ENCODE measurements around the gene ID2.
A peak's percentile ranks its signal among the peaks of the same experiment; 100 is the strongest.

ID2 gene

DNA sequence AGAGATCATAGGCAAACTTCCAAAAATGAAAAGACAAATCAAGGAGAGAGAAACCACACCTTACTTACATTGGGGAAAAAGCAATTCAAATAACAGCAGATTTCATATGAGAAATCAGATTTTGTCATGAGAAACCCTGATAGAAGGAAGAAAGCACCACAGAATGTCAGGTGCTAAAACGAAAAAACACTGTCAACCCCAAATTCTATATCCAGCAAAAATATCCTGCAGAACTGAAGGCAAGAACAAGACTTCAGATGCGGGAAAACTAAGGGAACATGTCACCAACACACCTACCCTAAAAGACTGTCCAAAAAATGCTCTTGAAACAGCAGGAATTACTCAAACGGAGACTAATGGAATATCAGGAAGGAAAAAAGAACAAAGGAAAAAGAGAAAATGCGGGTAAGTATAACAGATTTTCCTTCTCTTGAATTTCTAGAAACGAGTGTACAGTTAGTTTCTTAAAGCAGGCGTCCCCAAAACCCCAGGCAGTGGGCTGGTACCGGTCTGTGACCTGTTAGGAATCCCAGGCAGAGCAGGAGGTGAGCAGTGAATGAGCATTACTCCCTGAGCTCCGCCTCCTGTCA, 7.3 kb upstream of the ID2 start:
- H3K27ac ChIP-seq (ENCODE audit: extremely low read depth, low read depth, low read length) = no peak overlapping the region
- H3K36me3 ChIP-seq (ENCODE audit: control insufficient read depth in 2 of 2, insufficient read depth in 1 of 2, low read length in 2 of 2) = no peaks in the 10 kb centered on the region
- POLR2A ChIA-PET = no interaction called here
- H3K4me3 ChIP-seq (ENCODE audit: low read depth, low read length) = no peak overlapping the region
- H3K9me3 ChIP-seq (ENCODE audit: control insufficient read depth, insufficient read depth, low read depth, low read length) = no peaks in the 10 kb centered on the region
- H3K4me1 ChIP-seq (ENCODE audit: control insufficient read depth, insufficient read depth, low read length) = peaks cover 2% of the 10 kb centered on the region
- TF ChIP-seq RBAK (tag by site-specific recombination; IDR thresholded peaks at IDR 0.05) (no peak), BCL11A (tag by site-specific recombination; IDR thresholded peaks at IDR 0.05; ENCODE audit: low read depth) (no peak), ZNF311 (tag by site-specific recombination; IDR thresholded peaks at IDR 0.05; ENCODE audit: borderline replicate concordance) (no peak), ZNF202 (tag by site-specific recombination; IDR thresholded peaks at IDR 0.05; ENCODE audit: borderline replicate concordance) (no peak), ZNF184 (tag by site-specific recombination; IDR thresholded peaks at IDR 0.05) (no peak), ZNF585B (tag by site-specific recombination; IDR thresholded peaks at IDR 0.05) (peak; percentile 70), ZNF37A (tag by site-specific recombination; IDR thresholded peaks at IDR 0.05) (no peak), SETDB1 (IDR thresholded peaks at IDR 0.05; ENCODE audit: insufficient read length, low read length) (peak; percentile 100), ZNF654 (tag by site-specific recombination; IDR thresholded peaks at IDR 0.05; ENCODE audit: low read depth) (no peak), TRIM28 (IDR thresholded peaks at IDR 0.05; ENCODE audit: borderline replicate concordance, low read length) (peak; percentile 99), ZNF707 (tag by site-specific recombination; IDR thresholded peaks at IDR 0.05) (no peak)
- TF ChIP-seq, protein P1, sequence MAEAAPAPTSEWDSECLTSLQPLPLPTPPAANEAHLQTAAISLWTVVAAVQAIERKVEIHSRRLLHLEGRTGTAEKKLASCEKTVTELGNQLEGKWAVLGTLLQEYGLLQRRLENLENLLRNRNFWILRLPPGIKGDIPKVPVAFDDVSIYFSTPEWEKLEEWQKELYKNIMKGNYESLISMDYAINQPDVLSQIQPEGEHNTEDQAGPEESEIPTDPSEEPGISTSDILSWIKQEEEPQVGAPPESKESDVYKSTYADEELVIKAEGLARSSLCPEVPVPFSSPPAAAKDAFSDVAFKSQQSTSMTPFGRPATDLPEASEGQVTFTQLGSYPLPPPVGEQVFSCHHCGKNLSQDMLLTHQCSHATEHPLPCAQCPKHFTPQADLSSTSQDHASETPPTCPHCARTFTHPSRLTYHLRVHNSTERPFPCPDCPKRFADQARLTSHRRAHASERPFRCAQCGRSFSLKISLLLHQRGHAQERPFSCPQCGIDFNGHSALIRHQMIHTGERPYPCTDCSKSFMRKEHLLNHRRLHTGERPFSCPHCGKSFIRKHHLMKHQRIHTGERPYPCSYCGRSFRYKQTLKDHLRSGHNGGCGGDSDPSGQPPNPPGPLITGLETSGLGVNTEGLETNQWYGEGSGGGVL (tag by site-specific recombination; IDR thresholded peaks at IDR 0.05) = no peak
- TF ChIP-seq, protein P2, sequence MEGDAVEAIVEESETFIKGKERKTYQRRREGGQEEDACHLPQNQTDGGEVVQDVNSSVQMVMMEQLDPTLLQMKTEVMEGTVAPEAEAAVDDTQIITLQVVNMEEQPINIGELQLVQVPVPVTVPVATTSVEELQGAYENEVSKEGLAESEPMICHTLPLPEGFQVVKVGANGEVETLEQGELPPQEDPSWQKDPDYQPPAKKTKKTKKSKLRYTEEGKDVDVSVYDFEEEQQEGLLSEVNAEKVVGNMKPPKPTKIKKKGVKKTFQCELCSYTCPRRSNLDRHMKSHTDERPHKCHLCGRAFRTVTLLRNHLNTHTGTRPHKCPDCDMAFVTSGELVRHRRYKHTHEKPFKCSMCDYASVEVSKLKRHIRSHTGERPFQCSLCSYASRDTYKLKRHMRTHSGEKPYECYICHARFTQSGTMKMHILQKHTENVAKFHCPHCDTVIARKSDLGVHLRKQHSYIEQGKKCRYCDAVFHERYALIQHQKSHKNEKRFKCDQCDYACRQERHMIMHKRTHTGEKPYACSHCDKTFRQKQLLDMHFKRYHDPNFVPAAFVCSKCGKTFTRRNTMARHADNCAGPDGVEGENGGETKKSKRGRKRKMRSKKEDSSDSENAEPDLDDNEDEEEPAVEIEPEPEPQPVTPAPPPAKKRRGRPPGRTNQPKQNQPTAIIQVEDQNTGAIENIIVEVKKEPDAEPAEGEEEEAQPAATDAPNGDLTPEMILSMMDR (tag by site-specific recombination; IDR thresholded peaks at IDR 0.05) = no peak
- TF ChIP-seq, protein P3, sequence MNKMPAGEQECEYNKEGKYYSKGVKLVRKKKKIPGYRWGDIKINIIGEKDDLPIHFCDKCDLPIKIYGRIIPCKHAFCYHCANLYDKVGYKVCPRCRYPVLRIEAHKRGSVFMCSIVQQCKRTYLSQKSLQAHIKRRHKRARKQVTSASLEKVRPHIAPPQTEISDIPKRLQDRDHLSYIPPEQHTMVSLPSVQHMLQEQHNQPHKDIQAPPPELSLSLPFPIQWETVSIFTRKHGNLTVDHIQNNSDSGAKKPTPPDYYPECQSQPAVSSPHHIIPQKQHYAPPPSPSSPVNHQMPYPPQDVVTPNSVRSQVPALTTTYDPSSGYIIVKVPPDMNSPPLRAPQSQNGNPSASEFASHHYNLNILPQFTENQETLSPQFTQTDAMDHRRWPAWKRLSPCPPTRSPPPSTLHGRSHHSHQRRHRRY (tag by site-specific recombination; IDR thresholded peaks at IDR 0.05) = no peak
- CTCF ChIA-PET = no interaction called here

DNA sequence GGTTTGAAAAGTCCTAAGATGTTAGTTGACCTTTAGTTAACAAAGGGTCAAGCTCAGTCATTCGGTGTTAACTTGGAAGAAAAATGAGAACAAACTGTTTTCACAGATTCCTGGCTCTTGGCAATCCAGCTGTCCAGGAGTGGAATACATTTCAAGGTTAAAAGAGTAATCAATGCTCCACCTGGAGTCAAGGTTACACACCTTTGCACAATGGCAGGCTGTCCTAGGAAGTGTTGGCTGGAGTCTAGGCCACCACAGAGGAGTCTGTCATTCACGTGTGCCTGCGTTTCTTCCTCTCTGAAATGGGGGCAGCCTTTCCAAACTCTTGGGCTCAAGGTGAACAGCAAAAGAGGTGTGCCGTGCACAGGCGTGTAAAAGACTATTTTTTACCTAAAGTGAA, 6.3 kb upstream of the ID2 start:
- Histone ChIP-seq H3K9me3 (ENCODE audit: control insufficient read depth, insufficient read depth, low read depth, low read length) (no peaks in the 10 kb centered on the region), H3K27ac (ENCODE audit: extremely low read depth, low read depth, low read length) (no peak overlapping the region), H3K36me3 (ENCODE audit: control insufficient read depth in 2 of 2, insufficient read depth in 1 of 2, low read length in 2 of 2) (no peaks in the 10 kb centered on the region), H3K4me3 (ENCODE audit: low read depth, low read length) (no peak overlapping the region), H3K4me1 (ENCODE audit: control insufficient read depth, insufficient read depth, low read length) (peaks cover 2% of the 10 kb centered on the region)
- ChIA-PET CTCF (no interaction called here), POLR2A (no interaction called here)
- TF ChIP-seq GLIS2 (tag by site-specific recombination; IDR thresholded peaks at IDR 0.05) = no peak
- no peak for TF ChIP-seq ZNF211 (tag by site-specific recombination; IDR thresholded peaks at IDR 0.05; ENCODE audit: low read depth)
- TF ChIP-seq ZSCAN30 (tag by site-specific recombination; IDR thresholded peaks at IDR 0.05) = no peak
- TF ChIP-seq, protein P4, sequence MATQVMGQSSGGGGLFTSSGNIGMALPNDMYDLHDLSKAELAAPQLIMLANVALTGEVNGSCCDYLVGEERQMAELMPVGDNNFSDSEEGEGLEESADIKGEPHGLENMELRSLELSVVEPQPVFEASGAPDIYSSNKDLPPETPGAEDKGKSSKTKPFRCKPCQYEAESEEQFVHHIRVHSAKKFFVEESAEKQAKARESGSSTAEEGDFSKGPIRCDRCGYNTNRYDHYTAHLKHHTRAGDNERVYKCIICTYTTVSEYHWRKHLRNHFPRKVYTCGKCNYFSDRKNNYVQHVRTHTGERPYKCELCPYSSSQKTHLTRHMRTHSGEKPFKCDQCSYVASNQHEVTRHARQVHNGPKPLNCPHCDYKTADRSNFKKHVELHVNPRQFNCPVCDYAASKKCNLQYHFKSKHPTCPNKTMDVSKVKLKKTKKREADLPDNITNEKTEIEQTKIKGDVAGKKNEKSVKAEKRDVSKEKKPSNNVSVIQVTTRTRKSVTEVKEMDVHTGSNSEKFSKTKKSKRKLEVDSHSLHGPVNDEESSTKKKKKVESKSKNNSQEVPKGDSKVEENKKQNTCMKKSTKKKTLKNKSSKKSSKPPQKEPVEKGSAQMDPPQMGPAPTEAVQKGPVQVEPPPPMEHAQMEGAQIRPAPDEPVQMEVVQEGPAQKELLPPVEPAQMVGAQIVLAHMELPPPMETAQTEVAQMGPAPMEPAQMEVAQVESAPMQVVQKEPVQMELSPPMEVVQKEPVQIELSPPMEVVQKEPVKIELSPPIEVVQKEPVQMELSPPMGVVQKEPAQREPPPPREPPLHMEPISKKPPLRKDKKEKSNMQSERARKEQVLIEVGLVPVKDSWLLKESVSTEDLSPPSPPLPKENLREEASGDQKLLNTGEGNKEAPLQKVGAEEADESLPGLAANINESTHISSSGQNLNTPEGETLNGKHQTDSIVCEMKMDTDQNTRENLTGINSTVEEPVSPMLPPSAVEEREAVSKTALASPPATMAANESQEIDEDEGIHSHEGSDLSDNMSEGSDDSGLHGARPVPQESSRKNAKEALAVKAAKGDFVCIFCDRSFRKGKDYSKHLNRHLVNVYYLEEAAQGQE (tag by site-specific recombination; IDR thresholded peaks at IDR 0.05) = no peak
